Measurements from ENCODE around the gene PRCD.

The PRCD gene

GRCh38 chr17:76496464-76496863 is 43.4 kb upstream of the PRCD start:
- ATAC-seq: no peak
- no peak for TF ChIP-seq ZNF70 (CRISPR knock-in tag; IDR thresholded peaks at IDR 0.05)
- TF ChIP-seq CSDC2 (CRISPR knock-in tag; IDR thresholded peaks at IDR 0.05): no peak
- TF ChIP-seq TOX (CRISPR knock-in tag; IDR thresholded peaks at IDR 0.05; ENCODE audit: borderline replicate concordance): no peak
- TF ChIP-seq ARNTL (CRISPR knock-in tag; IDR thresholded peaks at IDR 0.05; ENCODE audit: borderline replicate concordance, low read depth): no peak
- TF ChIP-seq ZNF565 (CRISPR knock-in tag; conservative IDR thresholded peaks at IDR 0.05; ENCODE audit: low read depth): no peak
- no peak for TF ChIP-seq ZFP30 (CRISPR knock-in tag; IDR thresholded peaks at IDR 0.05)
- no peak for TF ChIP-seq ISL1 (CRISPR knock-in tag; IDR thresholded peaks at IDR 0.05)
- no peak for TF ChIP-seq BACH2 (CRISPR knock-in tag; IDR thresholded peaks at IDR 0.05; ENCODE audit: borderline replicate concordance)
- no peak for TF ChIP-seq TSHZ2 (CRISPR knock-in tag; IDR thresholded peaks at IDR 0.05)
- no peak for TF ChIP-seq POU6F1 (CRISPR knock-in tag; IDR thresholded peaks at IDR 0.05; ENCODE audit: borderline replicate concordance, low read depth)

GRCh38 chr17:76497699-76497978 is 42.2 kb upstream of the PRCD start:
- no peak for TF ChIP-seq ZC3H10 (CRISPR knock-in tag; IDR thresholded peaks at IDR 0.05)
- no peak for TF ChIP-seq SNAI2 (CRISPR knock-in tag; IDR thresholded peaks at IDR 0.05)
- TF ChIP-seq ZFP30 (CRISPR knock-in tag; IDR thresholded peaks at IDR 0.05): no peak
- TF ChIP-seq TOX (CRISPR knock-in tag; IDR thresholded peaks at IDR 0.05; ENCODE audit: borderline replicate concordance): no peak
- TF ChIP-seq ZNF565 (CRISPR knock-in tag; conservative IDR thresholded peaks at IDR 0.05; ENCODE audit: low read depth): no peak
- TF ChIP-seq ZNF8 (CRISPR knock-in tag; IDR thresholded peaks at IDR 0.05): no peak
- no peak for TF ChIP-seq OSR1 (CRISPR knock-in tag; IDR thresholded peaks at IDR 0.05)
- no peak for TF ChIP-seq CSRNP3 (CRISPR knock-in tag; IDR thresholded peaks at IDR 0.05)
- TF ChIP-seq ESRRG (CRISPR knock-in tag; IDR thresholded peaks at IDR 0.05): no peak
- no peak for TF ChIP-seq TSHZ2 (CRISPR knock-in tag; IDR thresholded peaks at IDR 0.05)
- no peak for TF ChIP-seq ARNTL (CRISPR knock-in tag; IDR thresholded peaks at IDR 0.05; ENCODE audit: borderline replicate concordance, low read depth)
- no peak for TF ChIP-seq TCF4 (CRISPR knock-in tag; IDR thresholded peaks at IDR 0.05; ENCODE audit: borderline replicate concordance)
- TF ChIP-seq PATZ1 (CRISPR knock-in tag; IDR thresholded peaks at IDR 0.05; ENCODE audit: borderline replicate concordance): no peak
- TF ChIP-seq RARB (CRISPR knock-in tag; IDR thresholded peaks at IDR 0.05): no peak

More at GRCh38 chr17:76497699-76497978, 42.2 kb upstream of the PRCD start:
- no peak for ATAC-seq
